Measurements from ENCODE around the gene TGFB3. TPM values are rescaled to one million over a fixed set of nuclear protein-coding genes. Genes with fewer than 3 reads are reported as not detected.

The TGFB3 gene
- total RNA-seq, 6 donors from 2014 or later = 6.5 to 28.6 (median 12.3) TPM

DNA sequence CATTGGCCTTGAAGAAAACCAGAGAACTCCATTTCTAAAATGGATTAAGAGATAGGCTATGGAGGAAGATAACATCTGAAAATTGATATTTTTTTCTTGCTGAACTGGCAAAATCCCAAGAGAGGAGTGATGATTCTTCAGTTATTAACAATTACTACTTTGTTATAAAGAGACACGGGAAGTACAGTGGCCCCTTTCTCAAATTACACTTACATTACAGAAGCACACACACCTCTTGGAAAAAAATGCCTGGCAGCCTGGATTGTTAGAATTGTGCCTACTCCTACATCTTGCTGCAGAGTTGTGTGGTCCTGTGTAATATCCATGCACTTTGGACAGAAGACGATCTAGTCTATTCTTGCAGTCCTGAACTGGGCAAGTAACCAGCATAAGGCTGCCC, 71.7 kb downstream of the TGFB3 start:
- Histone ChIP-seq H3K27me3 (no peaks in the 10 kb centered on the region), H3K4me3 (no peak overlapping the region), H3K9me3 (no peaks in the 10 kb centered on the region), H3K4me1 (peaks cover 0 to 5% (median 2%) of the 10 kb centered on the region in 4 donors), H3K36me3 (no peaks in the 10 kb centered on the region), H3K27ac (no peak overlapping the region)
- ATAC-seq (ENCODE audit: low FRiP score in 2 of 2) (no peak), DNase-seq (no peak)
- TF ChIP-seq POLR2A (IDR thresholded peaks at IDR 0.05) = no peak
- TF ChIP-seq EP300 (IDR thresholded peaks at IDR 0.05) = no peak
- TF ChIP-seq, protein P1, sequence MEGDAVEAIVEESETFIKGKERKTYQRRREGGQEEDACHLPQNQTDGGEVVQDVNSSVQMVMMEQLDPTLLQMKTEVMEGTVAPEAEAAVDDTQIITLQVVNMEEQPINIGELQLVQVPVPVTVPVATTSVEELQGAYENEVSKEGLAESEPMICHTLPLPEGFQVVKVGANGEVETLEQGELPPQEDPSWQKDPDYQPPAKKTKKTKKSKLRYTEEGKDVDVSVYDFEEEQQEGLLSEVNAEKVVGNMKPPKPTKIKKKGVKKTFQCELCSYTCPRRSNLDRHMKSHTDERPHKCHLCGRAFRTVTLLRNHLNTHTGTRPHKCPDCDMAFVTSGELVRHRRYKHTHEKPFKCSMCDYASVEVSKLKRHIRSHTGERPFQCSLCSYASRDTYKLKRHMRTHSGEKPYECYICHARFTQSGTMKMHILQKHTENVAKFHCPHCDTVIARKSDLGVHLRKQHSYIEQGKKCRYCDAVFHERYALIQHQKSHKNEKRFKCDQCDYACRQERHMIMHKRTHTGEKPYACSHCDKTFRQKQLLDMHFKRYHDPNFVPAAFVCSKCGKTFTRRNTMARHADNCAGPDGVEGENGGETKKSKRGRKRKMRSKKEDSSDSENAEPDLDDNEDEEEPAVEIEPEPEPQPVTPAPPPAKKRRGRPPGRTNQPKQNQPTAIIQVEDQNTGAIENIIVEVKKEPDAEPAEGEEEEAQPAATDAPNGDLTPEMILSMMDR (IDR thresholded peaks at IDR 0.05) = no peak
- no peak for TF ChIP-seq POLR2AphosphoS5 (IDR thresholded peaks at IDR 0.05)
- WGBS, 2 donors = 83 to 89% methylated on average over 2 of the region's 2 CpGs

DNA sequence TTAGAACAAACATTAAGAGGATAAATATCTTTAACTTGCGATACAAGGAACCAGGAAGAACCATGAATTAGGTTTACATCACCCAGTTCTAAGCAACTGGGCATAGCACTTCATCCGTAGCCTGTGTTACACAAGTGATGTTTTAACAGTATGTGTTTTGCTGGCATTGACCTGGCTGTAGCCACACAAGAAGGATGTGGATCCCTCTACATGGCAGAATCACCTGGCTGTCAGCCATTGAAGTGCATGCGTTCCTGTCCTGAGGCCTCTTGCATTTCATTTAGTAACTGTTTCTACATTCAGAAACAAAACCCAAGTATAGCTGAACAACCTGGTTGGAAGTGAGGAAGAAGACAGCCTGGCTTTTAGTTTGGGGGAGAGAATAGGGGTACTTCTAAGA, 72.2 kb downstream of the TGFB3 start:
- no peak for DNase-seq
- WGBS, 2 donors = 89 to 100% methylated on average over 2 to 3 of the region's 3 CpGs

More for the DNA sequence above, 72.2 kb downstream of the TGFB3 start:
- TF ChIP-seq, protein P1 (IDR thresholded peaks at IDR 0.05) = no peak
- TF ChIP-seq POLR2AphosphoS5 (IDR thresholded peaks at IDR 0.05) (no peak), POLR2A (IDR thresholded peaks at IDR 0.05) (no peak), EP300 (IDR thresholded peaks at IDR 0.05) (no peak)
- H3K36me3 ChIP-seq = no peaks in the 10 kb centered on the region
- no peak overlapping the region for H3K4me3 ChIP-seq
- H3K4me1 ChIP-seq = peaks cover 0 to 5% (median 2%) of the 10 kb centered on the region in 4 donors
- no peak overlapping the region for H3K27ac ChIP-seq
- H3K27me3 ChIP-seq = no peaks in the 10 kb centered on the region
- no peak for ATAC-seq (ENCODE audit: low FRiP score in 2 of 2)
- no peaks in the 10 kb centered on the region for H3K9me3 ChIP-seq

Other genes starting within 250 kb of the TGFB3 start
- gene IFT43, start 3.8 kb upstream of the TGFB3 start, total RNA-seq = 10 to 100 TPM; 16.0 to 44.4 (median 34.9) TPM
- gene GPATCH2L, start 169.9 kb upstream of the TGFB3 start, total RNA-seq = 10 to 100 TPM; 22.4 to 52.0 (median 39.5) TPM

All from upper lobe of left lung (tissue), 6 donors.